Liver (tissue), 9 donors: Measurements from ENCODE around the gene FBN2. TPM values are rescaled to one million over a fixed set of nuclear protein-coding genes. Genes with fewer than 3 reads are reported as not detected.
A peak's percentile ranks its signal among the peaks of the same experiment; 100 is the strongest.

Experiments
- DNase-seq: peaks from one replicate; pipeline ENCODE4 v3.0.0-alpha.2; 2017; ENCODE audit warnings: low spot score
- H3K27ac ChIP-seq, 2 donors: one replicate each; pipeline ENCODE4 v1.7.0; 2013; ENCODE audit warnings: inconsistent platforms in 2 of 2, low read length in 2 of 2, control low read depth in 1 of 2, low read depth in 1 of 2, mild to moderate bottlenecking in 1 of 2
- H3K27me3 ChIP-seq, 4 donors: one replicate each; pipeline versions ENCODE4 v1.6.1 to v1.7.0; 2013; ENCODE audit warnings: low read length in 3 of 4, inconsistent platforms in 1 of 4, mild to moderate bottlenecking in 1 of 4, moderate library complexity in 1 of 4; ENCODE audit not compliant: control insufficient read depth in 4 of 4, insufficient read depth in 4 of 4
- H3K36me3 ChIP-seq, 4 donors: one replicate each; pipeline versions ENCODE4 v1.6.1 to v1.7.0; 2013; ENCODE audit warnings: low read length in 3 of 4, mild to moderate bottlenecking in 3 of 4, low read depth in 1 of 4, moderate library complexity in 1 of 4; ENCODE audit not compliant: control insufficient read depth in 4 of 4, insufficient read depth in 3 of 4
- H3K4me1 ChIP-seq, 4 donors: one replicate each; pipeline versions ENCODE4 v1.6.1 to v1.7.0; 2013; ENCODE audit warnings: low read length in 3 of 4, mild to moderate bottlenecking in 3 of 4, moderate library complexity in 1 of 4; ENCODE audit not compliant: control insufficient read depth in 4 of 4, insufficient read depth in 4 of 4
- H3K4me3 ChIP-seq, 3 donors: one replicate each; pipeline versions ENCODE4 v1.6.1 to v1.7.0; 2013; ENCODE audit warnings: low read length in 3 of 3, control low read depth in 1 of 3, low read depth in 1 of 3, mild to moderate bottlenecking in 1 of 3
- H3K9ac ChIP-seq, 2 donors: one replicate each; pipeline ENCODE4 v1.7.0; 2013; ENCODE audit warnings: low read length in 2 of 2, mild to moderate bottlenecking in 2 of 2, moderate library complexity in 2 of 2, control low read depth in 1 of 2, low read depth in 1 of 2
- H3K9me3 ChIP-seq, 4 donors: one replicate each; pipeline versions ENCODE4 v1.6.1 to v1.7.0; 2013; ENCODE audit warnings: low read length in 3 of 4; ENCODE audit not compliant: control insufficient read depth in 4 of 4
- FOXA1 ChIP-seq: IDR thresholded peaks from 2 replicates; pipeline ENCODE4 v1.6.1; 2016; ENCODE audit warnings: antibody characterized with exemption
- FOXA2 ChIP-seq: IDR thresholded peaks from 2 replicates; pipeline ENCODE4 v1.6.1; 2016; ENCODE audit warnings: antibody characterized with exemption
- GABPA ChIP-seq, 2 donors: IDR thresholded peaks in 1 of 2; conservative IDR thresholded peaks in 1 of 2; 2 replicates each; pipeline ENCODE4 v1.6.1; 2016; ENCODE audit warnings: antibody characterized with exemption in 2 of 2, mild to moderate bottlenecking in 1 of 2, moderate library complexity in 1 of 2
- HNF4A ChIP-seq, 2 donors: conservative IDR thresholded peaks; 2 replicates each; pipeline ENCODE4 v1.6.1; 2016; ENCODE audit warnings: antibody characterized with exemption in 2 of 2, mild to moderate bottlenecking in 2 of 2
- HNF4G ChIP-seq: IDR thresholded peaks from 2 replicates; pipeline ENCODE4 v1.6.1; 2016; ENCODE audit warnings: antibody characterized with exemption
- JUND ChIP-seq, 2 donors: IDR thresholded peaks; 2 replicates each; pipeline ENCODE4 v1.6.1; 2016; ENCODE audit warnings: antibody characterized with exemption in 2 of 2
- NR2F2 ChIP-seq: IDR thresholded peaks from 2 replicates; pipeline ENCODE4 v1.6.1; 2016; ENCODE audit warnings: antibody characterized with exemption
- RXRA ChIP-seq, 2 donors: IDR thresholded peaks; 2 replicates each; pipeline ENCODE4 v1.6.1; 2017 to 2018; ENCODE audit warnings: antibody characterized with exemption in 2 of 2, mild to moderate bottlenecking in 1 of 2
- SP1 ChIP-seq: IDR thresholded peaks from 2 replicates; pipeline ENCODE4 v1.6.1; 2018; ENCODE audit warnings: antibody characterized with exemption, mild to moderate bottlenecking
- TAF1 ChIP-seq: conservative IDR thresholded peaks from 2 replicates; pipeline ENCODE4 v1.6.1; 2016; ENCODE audit warnings: antibody characterized with exemption, mild to moderate bottlenecking
- YY1 ChIP-seq: IDR thresholded peaks from 2 replicates; pipeline ENCODE4 v1.6.1; 2016; ENCODE audit warnings: antibody characterized with exemption, mild to moderate bottlenecking
- WGBS: extraction: QIAGEN DNeasy Blood & Tissue Kit; methylation state at CpG from one replicate; pipeline ENCODE4 v1.1.7; 2013; 5-methylcytosine and 5-hydroxymethylcytosine counted together
- polyA plus RNA-seq, 2 donors: library from polyadenylated mRNA; stranded (reverse) in 1 of 2; unstranded in 1 of 2; fragments of 200-250 nt in 1 of 2; fragments of >200 nt in 1 of 2; fragmentation: Nextera tagmentation in 1 of 2; extraction: Ambion mirVana in 1 of 2; gene quantifications; one replicate each; pipeline versions ENCODE4 v1.2.1 to v1.2.3, GENCODE V29; 2013 to 2015
- total RNA-seq, 2 donors: library from RNA; depleted of rRNA; stranded (reverse); fragments of >200 nt; gene quantifications; one replicate each; pipeline ENCODE4 v1.2.3, GENCODE V29; 2014
- TF ChIP-seq, protein P1 (sequence below): IDR thresholded peaks from 2 replicates; pipeline ENCODE4 v1.6.1; 2016; ENCODE audit warnings: antibody characterized with exemption
- TF ChIP-seq, protein P2 (sequence below): fragments of 150-350 bp; IDR thresholded peaks from 2 replicates; pipeline ENCODE4 v1.5.1; 2017; ENCODE audit warnings: improper control_type of control experiment, low read depth, low read length; ENCODE audit not compliant: missing input control
- donor health status: healthy.
- donor health status: healthy.
- donor health status: healthy.
- donor health status: healthy.
- donor health status: healthy.

FBN2 gene
- 1 to 10 TPM in 1 of 2 donors, under 1 TPM in 1; 0.84 to 4.1 TPM for total RNA-seq
- under 1 TPM; 0.08 to 0.10 TPM for polyA plus RNA-seq

GRCh38 chr5:128538000-128538249 is at the start of gene FBN2:
Gene FBN2 (minus strand): TSS chr5:128538245. CDS start chr5:128537603, 642 bp downstream.
- H3K9ac ChIP-seq: no peak within 1 kb of the TSS
- no peaks in the 10 kb centered on the region for H3K9me3 ChIP-seq
- H3K36me3 ChIP-seq: no peaks in the 10 kb centered on the region
- peak within 1 kb of the TSS in 2 of 3 donors; percentile 37 to 46 for H3K4me3 ChIP-seq
- peaks cover 0 to 8% (median 4%) of the 10 kb centered on the region in 4 donors for H3K27me3 ChIP-seq
- H3K4me1 ChIP-seq: peaks cover 6 to 22% (median 13%) of the 10 kb centered on the region in 4 donors
- TF ChIP-seq, protein P1, sequence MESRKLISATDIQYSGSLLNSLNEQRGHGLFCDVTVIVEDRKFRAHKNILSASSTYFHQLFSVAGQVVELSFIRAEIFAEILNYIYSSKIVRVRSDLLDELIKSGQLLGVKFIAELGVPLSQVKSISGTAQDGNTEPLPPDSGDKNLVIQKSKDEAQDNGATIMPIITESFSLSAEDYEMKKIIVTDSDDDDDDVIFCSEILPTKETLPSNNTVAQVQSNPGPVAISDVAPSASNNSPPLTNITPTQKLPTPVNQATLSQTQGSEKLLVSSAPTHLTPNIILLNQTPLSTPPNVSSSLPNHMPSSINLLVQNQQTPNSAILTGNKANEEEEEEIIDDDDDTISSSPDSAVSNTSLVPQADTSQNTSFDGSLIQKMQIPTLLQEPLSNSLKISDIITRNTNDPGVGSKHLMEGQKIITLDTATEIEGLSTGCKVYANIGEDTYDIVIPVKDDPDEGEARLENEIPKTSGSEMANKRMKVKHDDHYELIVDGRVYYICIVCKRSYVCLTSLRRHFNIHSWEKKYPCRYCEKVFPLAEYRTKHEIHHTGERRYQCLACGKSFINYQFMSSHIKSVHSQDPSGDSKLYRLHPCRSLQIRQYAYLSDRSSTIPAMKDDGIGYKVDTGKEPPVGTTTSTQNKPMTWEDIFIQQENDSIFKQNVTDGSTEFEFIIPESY: no peak
- TF ChIP-seq RXRA (IDR thresholded peaks at IDR 0.05): no peak
- TF ChIP-seq, protein P2, sequence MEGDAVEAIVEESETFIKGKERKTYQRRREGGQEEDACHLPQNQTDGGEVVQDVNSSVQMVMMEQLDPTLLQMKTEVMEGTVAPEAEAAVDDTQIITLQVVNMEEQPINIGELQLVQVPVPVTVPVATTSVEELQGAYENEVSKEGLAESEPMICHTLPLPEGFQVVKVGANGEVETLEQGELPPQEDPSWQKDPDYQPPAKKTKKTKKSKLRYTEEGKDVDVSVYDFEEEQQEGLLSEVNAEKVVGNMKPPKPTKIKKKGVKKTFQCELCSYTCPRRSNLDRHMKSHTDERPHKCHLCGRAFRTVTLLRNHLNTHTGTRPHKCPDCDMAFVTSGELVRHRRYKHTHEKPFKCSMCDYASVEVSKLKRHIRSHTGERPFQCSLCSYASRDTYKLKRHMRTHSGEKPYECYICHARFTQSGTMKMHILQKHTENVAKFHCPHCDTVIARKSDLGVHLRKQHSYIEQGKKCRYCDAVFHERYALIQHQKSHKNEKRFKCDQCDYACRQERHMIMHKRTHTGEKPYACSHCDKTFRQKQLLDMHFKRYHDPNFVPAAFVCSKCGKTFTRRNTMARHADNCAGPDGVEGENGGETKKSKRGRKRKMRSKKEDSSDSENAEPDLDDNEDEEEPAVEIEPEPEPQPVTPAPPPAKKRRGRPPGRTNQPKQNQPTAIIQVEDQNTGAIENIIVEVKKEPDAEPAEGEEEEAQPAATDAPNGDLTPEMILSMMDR: no peak
- TF ChIP-seq FOXA2: no peak
- no peak for TF ChIP-seq HNF4A (conservative IDR thresholded peaks at IDR 0.05)
- TF ChIP-seq YY1: no peak
- TF ChIP-seq HNF4G: no peak
- WGBS: 3% methylated on average over 26 of the region's 26 CpGs
- H3K27ac ChIP-seq: no peak within 1 kb of the TSS
- no peak for DNase-seq

DNA sequence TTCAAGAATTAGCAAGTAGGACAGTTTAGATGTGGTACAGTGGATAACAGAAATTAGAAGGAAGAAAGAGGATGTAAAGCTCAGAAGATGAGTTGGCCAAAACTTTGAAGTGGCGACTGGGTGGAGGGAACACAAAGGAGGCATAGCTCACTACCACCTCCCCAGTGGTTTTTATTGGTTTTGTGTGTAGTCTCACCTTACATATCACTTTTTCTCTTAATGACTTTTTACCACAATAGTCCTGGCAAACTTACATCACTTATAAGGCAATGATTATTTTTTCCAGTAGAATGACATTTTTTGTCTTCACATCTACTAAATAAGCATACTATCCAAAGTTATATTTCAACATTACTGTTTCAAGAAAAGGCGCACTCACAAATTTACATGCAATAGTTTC is 49.2 kb upstream of the FBN2 start:
- H3K36me3 ChIP-seq: no peaks in the 10 kb centered on the region
- no peak overlapping the region for H3K9ac ChIP-seq
- DNase-seq: no peak
- no peaks in the 10 kb centered on the region for H3K27me3 ChIP-seq
- H3K4me3 ChIP-seq: no peak overlapping the region
- H3K4me1 ChIP-seq: no peaks in the 10 kb centered on the region
- H3K9me3 ChIP-seq: no peaks in the 10 kb centered on the region
- no peak overlapping the region for H3K27ac ChIP-seq
- TF ChIP-seq SP1 (no peak), TAF1 (no peak), JUND (IDR thresholded peaks at IDR 0.05) (no peak)
- WGBS: 69% methylated on average over 2 of the region's 2 CpGs

DNA sequence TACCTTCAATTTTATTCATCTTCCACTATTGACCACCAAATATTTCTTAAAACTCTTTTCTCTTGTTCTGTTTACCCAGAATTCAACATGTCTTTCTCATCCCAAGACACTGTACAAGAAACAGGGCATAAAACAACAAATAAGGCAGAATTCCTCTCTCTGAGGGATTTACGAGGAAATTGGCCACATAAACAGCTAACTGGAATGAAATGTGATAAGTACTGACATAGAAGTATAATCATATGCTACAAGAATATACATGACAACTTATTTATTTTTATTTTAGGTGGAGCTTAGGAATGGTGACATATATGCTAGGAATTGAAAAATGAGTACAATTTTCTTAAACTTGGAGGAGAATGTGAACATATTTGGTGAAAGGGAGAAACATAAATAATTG is 48.8 kb upstream of the FBN2 start:
- Histone ChIP-seq H3K4me1 (no peaks in the 10 kb centered on the region), H3K9ac (no peak overlapping the region), H3K36me3 (no peaks in the 10 kb centered on the region), H3K27ac (no peak overlapping the region), H3K9me3 (no peaks in the 10 kb centered on the region), H3K27me3 (no peaks in the 10 kb centered on the region), H3K4me3 (no peak overlapping the region)
- no peak for DNase-seq
- WGBS: 63% methylated on average over 1 of the region's 1 CpG
- TF ChIP-seq YY1: no peak

GRCh38 chr5:128579639-128580038 is 41.6 kb upstream of the FBN2 start:
- 72% methylated on average over 4 of the region's 4 CpGs for WGBS
- Histone ChIP-seq H3K36me3 (no peaks in the 10 kb centered on the region), H3K4me1 (no peaks in the 10 kb centered on the region), H3K9ac (no peak overlapping the region), H3K27ac (no peak overlapping the region), H3K9me3 (no peaks in the 10 kb centered on the region), H3K27me3 (no peaks in the 10 kb centered on the region), H3K4me3 (no peak overlapping the region)
- TF ChIP-seq FOXA1: no peak
- no peak for TF ChIP-seq GABPA (IDR thresholded peaks at IDR 0.05 in 1 of 2, conservative IDR thresholded peaks at IDR 0.05 in 1 of 2)
- TF ChIP-seq SP1: no peak
- TF ChIP-seq NR2F2: no peak
- DNase-seq: no peak
